Measurements from ENCODE around the gene GEMIN7. TPM values are rescaled to one million over a fixed set of nuclear protein-coding genes. Genes with fewer than 3 reads are reported as not detected.

GEMIN7 gene
- total RNA-seq (2012; rRNA removed), result 19.7 and 27.2 TPM in 2 replicates
- 52.8 and 53.0 TPM in 2 replicates for polyA plus RNA-seq (2012; rRNA removed)
- polyA plus RNA-seq (2012; cell fraction: cytosol; rRNA removed), result 56.1 and 64.0 TPM in 2 replicates
- polyA plus RNA-seq (2012; cell fraction: nucleus; rRNA removed; ENCODE audit: low replicate concordance), result 18.8 and 44.2 TPM in 2 replicates
- Bru-seq, nascent RNA, result percentile 64 among the genes with signal in this experiment
- percentile 80 among the genes with signal in this experiment for BruChase-seq, experiment 1, labeled RNA remaining after a 6-hour chase
- BruChase-seq, experiment 2, labeled RNA remaining after a 2-hour chase, result percentile 69 among the genes with signal in this experiment
- long read RNA-seq, transcript GEMIN7-201 (3 exons, 1,657 nt), result major isoform, 8 of 23 reads
- long read RNA-seq, transcript GEMIN7-203 (2 exons, 848 nt), result minor isoform, 5 of 23 reads
- long read RNA-seq, partial matches to known transcripts, result 1 of 23 reads
- long read RNA-seq, other reads (novel, unspliced or antisense), result 3 of 23 reads

- peak within 1 kb of the TSS; percentile 94 for H3K23ac ChIP-seq (ENCODE audit: low read depth, low read length)
- H4K5ac ChIP-seq (ENCODE audit: low read depth, low read length), result peak within 1 kb of the TSS; percentile 98
- H3K4me2 ChIP-seq (ENCODE audit: low read depth, low read length), result peak within 1 kb of the TSS; percentile 99
- H3K9me3 ChIP-seq (ENCODE audit: control insufficient read depth, insufficient read depth, low read length), result no peaks in the 10 kb centered on the region
- peak within 1 kb of the TSS; percentile 93 for H3K27ac ChIP-seq (ENCODE audit: insufficient read depth, low read length)
- H4K8ac ChIP-seq (ENCODE audit: low read depth in 2 of 2, low read length in 2 of 2), result peak within 1 kb of the TSS; percentile 97 to 99
- H4K91ac ChIP-seq (ENCODE audit: insufficient read depth, low read depth, low read length), result peak within 1 kb of the TSS; percentile 86
- peak within 1 kb of the TSS; percentile 80 for H2BK5ac ChIP-seq (ENCODE audit: low read depth, low read length, poor library complexity, severe bottlenecking)
- ATAC-seq (ENCODE audit: low read depth) (peak; percentile 93), DNase-seq (peak; percentile 59)
- H3K27me3 ChIP-seq (ENCODE audit: control insufficient read depth, insufficient read depth, low read length), result no peaks in the 10 kb centered on the region
- in situ Hi-C loops (cut with MboI; ENCODE audit: low sequenced_read_pairs) (no loop called here), dilution Hi-C loops (cut with HindIII; ENCODE audit: low sequenced_read_pairs, unreplicated experiment) (no loop called here), intact Hi-C loops (cut with micrococcal nuclease) (no loop called here)
- H3K14ac ChIP-seq (replicated peaks; ENCODE audit: low read depth, low read length), result peak within 1 kb of the TSS; percentile 98
- H3K18ac ChIP-seq (ENCODE audit: low read depth, low read length), result peak within 1 kb of the TSS; percentile 73; the same call in 1 of the 2 replicates
- peaks cover 15% of the 10 kb centered on the region for H3K9me1 ChIP-seq (ENCODE audit: insufficient read depth, low read length)
- H2AK5ac ChIP-seq (ENCODE audit: low read depth, low read length), result peak within 1 kb of the TSS; percentile 73
- peak within 1 kb of the TSS; percentile 95 for H3K9ac ChIP-seq (ENCODE audit: low read depth, low read length)
- peaks cover 18 to 42% of the 10 kb centered on the region in 2 experiments for H3K79me1 ChIP-seq (ENCODE audit: low read depth in 1 of 2, low read length in 2 of 2)
- H3K4ac ChIP-seq (ENCODE audit: low read depth, low read length), result peak within 1 kb of the TSS; percentile 96
- ChIA-PET POLR2A (ENCODE audit: unreplicated experiment) (no interaction called here), CTCF (no interaction called here)
- WGBS, 2 experiments (ENCODE audit: extremely low coverage in 2 of 2, insufficient read length in 1 of 2), result 2% methylated on average over 12 of the region's 61 CpGs; no CpG with 5 or more reads in 1 of the 2 experiments
- H4K20me1 ChIP-seq (ENCODE audit: insufficient read depth, low read length), result no peaks in the 10 kb centered on the region
- H2AK9ac ChIP-seq (replicated peaks; ENCODE audit: low read depth, low read length, poor library complexity), result peak within 1 kb of the TSS; percentile 95
- peak within 1 kb of the TSS; percentile 58 for H3K56ac ChIP-seq (ENCODE audit: extremely low read depth, insufficient read depth, low read length)
- H2BK120ac ChIP-seq (ENCODE audit: low read depth, low read length), result peak within 1 kb of the TSS; percentile 45; the same call in 1 of the 2 replicates
- H2AFZ ChIP-seq (replicated peaks; ENCODE audit: low read length, poor library complexity), result peak within 1 kb of the TSS; percentile 100
- peaks cover 5% of the 10 kb centered on the region; the same call in 1 of the 2 replicates for H3K4me1 ChIP-seq (ENCODE audit: control insufficient read depth, insufficient read depth, low read length)
- H2BK15ac ChIP-seq (ENCODE audit: low read depth, low read length), result 0 out of 3 replicates have a peak within 1 kb of the TSS, but pooled peaks have one; percentile 7
- BruUV-seq (replicated peaks), result no TSS peak
- H2BK20ac ChIP-seq (ENCODE audit: low read depth, low read length), result no peak within 1 kb of the TSS
- H3K4me3 ChIP-seq (ENCODE audit: insufficient read depth, low read depth, low read length), result peak within 1 kb of the TSS; percentile 99
- H3K36me3 ChIP-seq (ENCODE audit: control insufficient read depth, insufficient read depth, low read length), result peaks cover 8% of the 10 kb centered on the region
- TF ChIP-seq MAZ (IDR thresholded peaks at IDR 0.05; ENCODE audit: borderline replicate concordance, low read depth, low read length) (peak; percentile 83), FOS (IDR thresholded peaks at IDR 0.05; ENCODE audit: low read depth, low read length) (no peak), RCOR1 (IDR thresholded peaks at IDR 0.05; ENCODE audit: insufficient replicate concordance, low read length) (no peak), RAD21 (IDR thresholded peaks at IDR 0.05; ENCODE audit: low read length) (peak; percentile 24; the same call in 1 of the 2 replicates), BHLHE40 (IDR thresholded peaks at IDR 0.05; ENCODE audit: low read depth, low read length) (peak; percentile 42; the same call in 1 of the 2 replicates), CTCF (conservative IDR thresholded peaks at IDR 0.05; ENCODE audit: low read depth, low read length) (peak; percentile 26; the same call in 1 of the 2 replicates), NFE2L2 (IDR thresholded peaks at IDR 0.05; ENCODE audit: low read depth, low read length) (no peak), SMC3 (IDR thresholded peaks at IDR 0.05; ENCODE audit: low read depth, low read length) (no peak), CEBPB (IDR thresholded peaks at IDR 0.05; ENCODE audit: low read depth, low read length) (no peak), MAFK (IDR thresholded peaks at IDR 0.05; ENCODE audit: low read depth, low read length) (no peak), RFX5 (IDR thresholded peaks at IDR 0.05; ENCODE audit: low read depth, low read length) (no peak), MXI1 (IDR thresholded peaks at IDR 0.05; ENCODE audit: borderline replicate concordance, low read depth, low read length) (peak; percentile 91), POLR2A (IDR thresholded peaks at IDR 0.05; ENCODE audit: low read depth, low read length) (no peak; the same call in 1 of the 2 replicates)
Observed at GRCh38 chr19:45079063-45079910, at the start of gene GEMIN7. GEMIN7 (plus strand) TSS chr19:45079260; CDS start chr19:45090115, 10,855 bp downstream.
